HG02840 (cell line): ENCODE measurements around the gene PTH.

Experiments used
- ATAC-seq: cut with Tn5 transposase; IDR thresholded peaks from one replicate; pipeline ENCODE4 v1.9.1; 2021; ENCODE audit warnings: mild to moderate bottlenecking, moderate library complexity, moderate number of reproducible peaks; ENCODE audit not compliant: unreplicated experiment, low FRiP score

The PTH gene

DNA sequence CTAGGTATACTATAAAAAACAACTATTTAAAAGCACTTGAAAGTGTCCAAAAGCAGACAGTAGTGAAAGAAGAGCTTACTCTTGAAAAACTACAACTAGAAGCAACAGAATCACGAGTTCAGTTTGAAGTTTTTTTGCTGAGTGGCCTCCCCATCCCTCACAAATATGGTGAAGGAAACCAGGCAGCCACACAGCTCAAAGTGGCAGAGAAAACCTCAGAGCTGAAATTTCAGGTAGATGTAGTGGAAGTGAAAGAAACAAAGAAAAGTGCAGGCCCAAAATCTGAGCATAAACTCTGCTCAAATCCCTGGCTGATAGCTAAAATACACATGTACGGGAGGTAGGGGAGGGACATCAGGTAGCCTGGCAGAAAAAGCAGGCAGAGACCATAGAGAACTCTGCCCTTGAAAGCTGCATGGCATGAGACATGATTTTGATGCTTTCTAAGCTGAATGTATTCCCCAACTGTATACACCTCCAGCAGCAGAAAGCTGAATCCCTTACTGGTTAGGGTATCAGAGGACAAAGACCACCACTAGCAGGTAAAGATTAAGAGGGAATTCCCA is 44.9 kb downstream of the PTH start:
- ATAC-seq, result no peak

DNA sequence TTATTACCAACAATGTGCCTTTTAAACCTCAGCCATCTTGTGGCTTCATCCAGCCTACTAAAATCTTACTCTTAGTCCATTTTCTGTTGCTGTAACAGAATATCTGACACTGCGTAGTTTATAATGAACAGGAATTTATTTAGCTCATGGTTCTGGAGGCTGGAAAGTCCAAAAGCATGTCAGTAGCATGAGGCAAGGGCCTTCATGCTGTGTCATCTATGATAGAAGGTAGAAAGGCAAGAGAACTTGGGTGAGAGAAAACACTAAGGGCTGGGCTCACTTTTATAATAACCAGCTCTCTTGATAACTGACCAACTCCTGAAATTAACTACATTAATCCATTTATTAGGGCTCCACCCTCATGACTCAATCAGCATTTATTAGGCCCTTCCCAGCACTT is 46.3 kb downstream of the PTH start:
- ATAC-seq, result no peak

DNA sequence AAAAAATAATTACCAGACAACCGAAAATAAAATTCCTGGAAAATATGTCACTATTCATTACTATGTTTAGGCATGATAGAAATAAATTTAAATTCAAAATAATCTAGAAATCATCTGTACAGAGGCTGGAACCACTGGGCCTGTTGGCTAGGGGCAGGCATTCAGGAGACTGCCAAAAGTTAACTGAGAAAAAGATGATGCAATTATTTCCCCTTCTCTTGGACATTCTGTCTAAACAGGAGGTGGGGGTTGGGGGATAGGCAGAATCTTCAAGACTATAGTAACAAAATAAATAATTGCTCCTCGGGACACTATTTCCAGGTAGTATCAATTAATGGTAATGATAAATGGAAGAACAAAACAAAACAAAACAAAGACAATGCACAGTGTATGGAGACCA is 46.9 kb downstream of the PTH start:
- no peak for ATAC-seq

DNA sequence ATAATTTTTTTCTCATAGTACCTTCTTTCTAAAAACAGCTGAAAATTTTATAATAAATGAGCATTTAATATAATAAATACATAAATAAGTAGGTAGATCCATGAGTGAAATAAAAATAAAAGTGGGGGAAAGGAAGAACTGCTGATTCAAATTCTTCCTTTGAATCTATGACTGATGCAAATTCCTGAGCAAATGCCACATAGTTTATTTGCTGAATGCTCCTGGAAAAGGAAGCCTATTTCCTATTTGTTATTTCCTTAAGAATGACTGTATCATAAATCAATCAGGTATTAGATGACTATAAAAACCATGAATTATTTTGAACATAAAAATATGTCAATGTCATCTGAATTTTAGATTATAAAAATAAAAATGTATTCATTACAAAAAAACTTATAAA is 49.4 kb downstream of the PTH start:
- no peak for ATAC-seq

GRCh38 chr11:13445588-13445987 is 50.2 kb downstream of the PTH start:
- no peak for ATAC-seq
